ENCODE measurements around the gene PLLP. TPM values are rescaled to one million over a fixed set of nuclear protein-coding genes. Genes with fewer than 3 reads are reported as not detected.

Gene PLLP
- total and polyA plus RNA-seq, 9 of the 15 experiments (the other 6 are each of a cell fraction or from before 2014, with no cell fraction given) = 0.09 to 0.96 (median 0.27) TPM

GRCh38 chr16:57244767-57245471 is 39.6 kb downstream of the PLLP start, which contains the start of gene ARL2BP (continued):
- no peak for TF ChIP-seq HOXB6 (CRISPR knock-in tag; IDR thresholded peaks at IDR 0.05; ENCODE audit: borderline replicate concordance)
- TF ChIP-seq THAP7 (CRISPR knock-in tag; IDR thresholded peaks at IDR 0.05) = no peak
- TF ChIP-seq XRCC4 (IDR thresholded peaks at IDR 0.05; ENCODE audit: extremely low read depth, insufficient read depth, insufficient read length) = no peak
- TF ChIP-seq RNF219 (CRISPR knock-in tag; IDR thresholded peaks at IDR 0.05) = no peak
- no peak for TF ChIP-seq ATF4 (CRISPR knock-in tag; IDR thresholded peaks at IDR 0.05)
- TF ChIP-seq PHF20 (IDR thresholded peaks at IDR 0.05; ENCODE audit: partially characterized antibody) = peak; percentile 51
- TF ChIP-seq NFE2L1 (tag; IDR thresholded peaks at IDR 0.05; ENCODE audit: borderline replicate concordance, low read depth) = no peak
- no peak for TF ChIP-seq RFX5 (IDR thresholded peaks at IDR 0.05; ENCODE audit: low read depth, low read length)
- TF ChIP-seq DLX4 (CRISPR knock-in tag; IDR thresholded peaks at IDR 0.05) = no peak
- peak; percentile 4; the same call in 1 of the 2 replicates for TF ChIP-seq JUN (IDR thresholded peaks at IDR 0.05; ENCODE audit: borderline replicate concordance, low read depth, low read length)
- TF ChIP-seq JUN (CRISPR knock-in tag; IDR thresholded peaks at IDR 0.05; ENCODE audit: borderline replicate concordance) = no peak
- TF ChIP-seq ID3 (CRISPR knock-in tag; IDR thresholded peaks at IDR 0.05) = no peak
- peak; percentile 75; the same call in 1 of the 2 replicates for TF ChIP-seq ID3 (tag; IDR thresholded peaks at IDR 0.05)
- no peak for TF ChIP-seq RHOXF2B (CRISPR knock-in tag; conservative IDR thresholded peaks at IDR 0.05)
- TF ChIP-seq DDX20 (tag; IDR thresholded peaks at IDR 0.05; ENCODE audit: low read depth) = no peak
- peak in 1 of 3 experiments; percentile 40 for TF ChIP-seq YY1 (IDR thresholded peaks at IDR 0.05; ENCODE audit: borderline replicate concordance in 1 of 3, control insufficient read depth in 1 of 3, extremely low read depth in 1 of 3, insufficient read depth in 3 of 3, insufficient read length in 1 of 3, insufficient replicate concordance in 2 of 3, low read depth in 1 of 3, low read length in 2 of 3)

Measured in K562 (cell line).